Osteoblast (primary cell): ENCODE data around the gene TMPRSS3. TPM values are rescaled to one million over a fixed set of nuclear protein-coding genes. Genes with fewer than 3 reads are reported as not detected.

Experiments
- DNase-seq: peaks from one replicate; pipeline ENCODE4 v3.0.0; 2011; ENCODE audit warnings: low spot score, mixed read lengths; ENCODE audit not compliant: insufficient read length; ENCODE audit errors: missing footprints
- H2AFZ ChIP-seq: 2 replicates; pipeline ENCODE4 v1.6.0; 2011; ENCODE audit warnings: mild to moderate bottlenecking, low read length
- H3K27ac ChIP-seq: 2 replicates; pipeline ENCODE4 v1.5.1; 2011; ENCODE audit warnings: mild to moderate bottlenecking, low read depth, low read length, moderate library complexity
- H3K27me3 ChIP-seq: 2 replicates; pipeline ENCODE4 v1.6.0; 2012; ENCODE audit warnings: mild to moderate bottlenecking, control low read depth, inconsistent platforms, low read length, moderate library complexity; ENCODE audit not compliant: insufficient read depth
- H3K36me3 ChIP-seq: 2 replicates; pipeline ENCODE4 v1.5.1; 2011; ENCODE audit warnings: mild to moderate bottlenecking, low read length, control low read depth, moderate library complexity; ENCODE audit not compliant: insufficient read depth
- H3K4me1 ChIP-seq: 2 replicates; pipeline ENCODE4 v1.5.1; 2011; ENCODE audit warnings: mild to moderate bottlenecking, low read length, control low read depth, moderate library complexity; ENCODE audit not compliant: insufficient read depth
- H3K4me2 ChIP-seq: 2 replicates; pipeline ENCODE4 v1.6.0; 2011; ENCODE audit warnings: mild to moderate bottlenecking, low read length; ENCODE audit not compliant: insufficient read depth
- H3K4me3 ChIP-seq: fragments of 200-600 bp; sonication (generic); 3 replicates; pipeline ENCODE4 v1.5.1; 2012; ENCODE audit warnings: mild to moderate bottlenecking, low read length, inconsistent platforms; ENCODE audit not compliant: insufficient read depth
- H3K79me2 ChIP-seq: 2 replicates; pipeline ENCODE4 v1.6.0; 2012; ENCODE audit warnings: mild to moderate bottlenecking, low read length, control low read depth, inconsistent platforms; ENCODE audit not compliant: insufficient read depth
- H3K9me3 ChIP-seq: 2 replicates; pipeline ENCODE4 v1.5.1; 2011; ENCODE audit warnings: low read depth, low read length, control low read depth
- H4K20me1 ChIP-seq: 2 replicates; pipeline ENCODE4 v1.6.0; 2012; ENCODE audit warnings: mild to moderate bottlenecking, low read length, control low read depth; ENCODE audit not compliant: insufficient read depth
- CTCF ChIP-seq: IDR thresholded peaks from 2 replicates; pipeline ENCODE4 v1.5.1; 2011; ENCODE audit warnings: mild to moderate bottlenecking, low read depth, low read length, moderate library complexity; ENCODE audit errors: extremely low read depth
- total RNA-seq: library from RNA; depleted of rRNA; stranded (reverse); fragments of >200 nt; gene quantifications from 2 replicates; pipeline ENCODE4 v1.2.3, GENCODE V29; 2012

Gene TMPRSS3
- total RNA-seq, 1 donor: not detected

- H3K9me3 ChIP-seq: no peaks in the 10 kb centered on the region
- H3K27me3 ChIP-seq: peaks cover 14% of the 10 kb centered on the region
- H3K36me3 ChIP-seq: no peaks in the 10 kb centered on the region
- no peaks in the 10 kb centered on the region for H3K4me1 ChIP-seq
- no peak overlapping the region for H3K4me3 ChIP-seq
- H3K27ac ChIP-seq: no peak overlapping the region
- H2AFZ ChIP-seq: no peak overlapping the region
- H3K79me2 ChIP-seq: no peaks in the 10 kb centered on the region
- H4K20me1 ChIP-seq: no peaks in the 10 kb centered on the region
- TF ChIP-seq CTCF: no peak
- no peak overlapping the region for H3K4me2 ChIP-seq
- DNase-seq: no peak
These were observed 7.0 kb downstream of the TMPRSS3 start for GRCh38 chr21:42388740-42389448.

GRCh38 chr21:42387843-42388340, 8.0 kb downstream of the TMPRSS3 start:
- H3K27me3 ChIP-seq: peaks cover 14% of the 10 kb centered on the region
- H3K4me2 ChIP-seq: no peak overlapping the region
- H3K79me2 ChIP-seq: no peaks in the 10 kb centered on the region
- H3K27ac ChIP-seq: no peak overlapping the region
- no peaks in the 10 kb centered on the region for H3K9me3 ChIP-seq
- no peaks in the 10 kb centered on the region for H3K4me1 ChIP-seq
- H4K20me1 ChIP-seq: no peaks in the 10 kb centered on the region
- no peak for DNase-seq
- H3K36me3 ChIP-seq: no peaks in the 10 kb centered on the region
- no peak for TF ChIP-seq CTCF
- no peak overlapping the region for H2AFZ ChIP-seq
- H3K4me3 ChIP-seq: no peak overlapping the region

GRCh38 chr21:42387164-42387563, 8.7 kb downstream of the TMPRSS3 start:
- Histone ChIP-seq H3K4me2 (no peak overlapping the region), H3K36me3 (no peaks in the 10 kb centered on the region), H3K27ac (no peak overlapping the region), H3K27me3 (peaks cover 12% of the 10 kb centered on the region), H3K9me3 (no peaks in the 10 kb centered on the region), H3K79me2 (no peaks in the 10 kb centered on the region), H3K4me3 (no peak overlapping the region), H2AFZ (no peak overlapping the region), H4K20me1 (no peaks in the 10 kb centered on the region), H3K4me1 (no peaks in the 10 kb centered on the region)
- DNase-seq: no peak
- no peak for TF ChIP-seq CTCF

GRCh38 chr21:42386034-42386591, 9.7 kb downstream of the TMPRSS3 start:
- Histone ChIP-seq H3K27ac (no peak overlapping the region), H3K4me2 (no peak overlapping the region), H3K27me3 (peaks cover 10% of the 10 kb centered on the region), H3K4me3 (no peak overlapping the region), H4K20me1 (no peaks in the 10 kb centered on the region), H2AFZ (no peak overlapping the region), H3K4me1 (no peaks in the 10 kb centered on the region), H3K9me3 (no peaks in the 10 kb centered on the region), H3K79me2 (no peaks in the 10 kb centered on the region), H3K36me3 (no peaks in the 10 kb centered on the region)
- no peak for TF ChIP-seq CTCF
- DNase-seq: no peak
